ENCODE results near the gene AMBRA1.

- TF ChIP-seq CTCF (IDR thresholded peaks at IDR 0.05) (no peak), POLR2A (IDR thresholded peaks at IDR 0.05) (no peak)
These were observed 205.8 kb downstream of the AMBRA1 start for GRCh38 chr11:46387919-46388618.
